PC-9 (cell line): ENCODE results near the gene SMTNL1. TPM values are rescaled to one million over a fixed set of nuclear protein-coding genes. Genes with fewer than 3 reads are reported as not detected.

Experiments
- BruUV-seq: library from RNA; stranded (reverse); fragments of 400-500 nt; replicated peaks from 2 replicates; lab custom pipeline; 2021; lab: Mats Ljungman, UMichigan
- CTCF ChIA-PET: fragments of 300-600 bp; sonication (Branson Sonifier 250); formaldehyde crosslinking; loops from one replicate; lab custom pipeline; 2022; ENCODE audit warnings: antibody characterized with exemption; lab: Charles Lee
- POLR2A ChIA-PET: fragments of 300-600 bp; sonication (Branson Sonifier 250); formaldehyde crosslinking; loops from one replicate; lab custom pipeline; 2022; ENCODE audit warnings: antibody characterized with exemption; ENCODE audit not compliant: unreplicated experiment; lab: Charles Lee
- DNase-seq, 2 experiments: peaks; one replicate each; pipeline versions ENCODE4 v3.0.0 to v3.0.0-alpha.2; 2015 to 2022; ENCODE audit warnings: mixed read lengths in 1 of 2
- H2AFZ ChIP-seq: fragments of 200-600 bp; sonication (generic); 2 replicates; pipeline ENCODE4 v1.8.1; 2017; ENCODE audit warnings: antibody characterized with exemption
- H3F3A ChIP-seq: fragments of 200-600 bp; sonication (generic); 2 replicates; pipeline ENCODE4 v1.8.1; 2017; ENCODE audit warnings: antibody characterized with exemption, mild to moderate bottlenecking, low read depth; ENCODE audit not compliant: insufficient read depth
- H3K27ac ChIP-seq: fragments of 200-600 bp; sonication (generic); 2 replicates; pipeline ENCODE4 v1.6.1; 2016; ENCODE audit warnings: mixed run types
- H3K27me3 ChIP-seq: fragments of 200-600 bp; sonication (generic); 2 replicates; pipeline ENCODE4 v1.6.1; 2016; ENCODE audit warnings: low read depth, mixed run types; ENCODE audit not compliant: insufficient read depth
- H3K36me3 ChIP-seq: fragments of 200-600 bp; sonication (generic); 2 replicates; pipeline ENCODE4 v1.6.1; 2016; ENCODE audit warnings: low read depth, mixed run types
- H3K4me1 ChIP-seq: fragments of 200-600 bp; sonication (generic); replicated peaks from 2 replicates; pipeline ENCODE4 v1.6.1; 2016; ENCODE audit warnings: mixed run types; ENCODE audit not compliant: insufficient read depth
- H3K4me2 ChIP-seq: fragments of 200-600 bp; sonication (generic); 2 replicates; pipeline ENCODE4 v1.6.1; 2017; ENCODE audit warnings: mixed run types
- H3K4me3 ChIP-seq: fragments of 200-600 bp; sonication (generic); 2 replicates; pipeline ENCODE4 v1.6.1; 2016; ENCODE audit warnings: mixed run types
- H3K79me2 ChIP-seq: fragments of 200-600 bp; sonication (generic); 2 replicates; pipeline ENCODE4 v1.6.1; 2017; ENCODE audit warnings: low read depth, mixed run types
- H3K9me2 ChIP-seq: fragments of 200-600 bp; sonication (generic); 2 replicates; pipeline ENCODE4 v1.8.1; 2017; ENCODE audit warnings: mild to moderate bottlenecking; ENCODE audit not compliant: insufficient read depth
- H3K9me3 ChIP-seq: fragments of 200-600 bp; sonication (generic); 2 replicates; pipeline ENCODE4 v1.8.1; 2016; ENCODE audit warnings: low read depth; ENCODE audit not compliant: insufficient read depth
- H4K20me1 ChIP-seq: fragments of 200-600 bp; sonication (generic); 2 replicates; pipeline ENCODE4 v1.8.1; 2017; ENCODE audit not compliant: insufficient read depth
- CTCF ChIP-seq: fragments of 200-600 bp; sonication (generic); conservative IDR thresholded peaks from 2 replicates; pipeline ENCODE4 v1.6.1; 2017; ENCODE audit warnings: mixed run types, antibody characterized with exemption, mild to moderate bottlenecking, moderate library complexity
- EZH2 ChIP-seq: fragments of 200-600 bp; sonication (generic); IDR thresholded peaks from 2 replicates; pipeline ENCODE4 v1.8.0; 2017; ENCODE audit warnings: antibody characterized with exemption, low read depth
- intact Hi-C: fragments of 100-400 bp; cut with micrococcal nuclease; formaldehyde crosslinking; loops from one replicate; pipeline ENCODE4 v1.10.0; 2022; ENCODE audit not compliant: unreplicated experiment
- total RNA-seq: library from RNA; stranded (reverse); gene quantifications from 2 replicates; pipeline ENCODE4 v1.2.3, GENCODE V29; 2021

The SMTNL1 gene
- total RNA-seq, 1 experiment from 2014 or later = not detected

- no TSS peak for BruUV-seq
- no peaks in the 10 kb centered on the region for H3K9me3 ChIP-seq
- H3K4me1 ChIP-seq = peaks cover 6% of the 10 kb centered on the region
- H4K20me1 ChIP-seq = no peaks in the 10 kb centered on the region
- H3K36me3 ChIP-seq = no peaks in the 10 kb centered on the region
- no peaks in the 10 kb centered on the region for H3K79me2 ChIP-seq
- H3K27me3 ChIP-seq = no peaks in the 10 kb centered on the region
- H2AFZ ChIP-seq = no peak overlapping the region
- H3K4me3 ChIP-seq = no peak overlapping the region
- TF ChIP-seq CTCF = no peak
- no peak for TF ChIP-seq EZH2
- POLR2A ChIA-PET = no interaction called here
- H3K4me2 ChIP-seq = no peak overlapping the region
- H3K9me2 ChIP-seq = no peaks in the 10 kb centered on the region
- no peak overlapping the region for H3K27ac ChIP-seq
- DNase-seq = no peak
- H3F3A ChIP-seq = no peaks in the 10 kb centered on the region
- CTCF ChIA-PET = no interaction called here
- intact Hi-C loops = no loop called here
These were observed 36.7 kb downstream of the SMTNL1 start for GRCh38 chr11:57574061-57574460.

- intact Hi-C loops = no loop called here
- BruUV-seq = no TSS peak
- Histone ChIP-seq H3K79me2 (no peaks in the 10 kb centered on the region), H3K27me3 (no peaks in the 10 kb centered on the region), H3K9me2 (no peaks in the 10 kb centered on the region), H3F3A (no peaks in the 10 kb centered on the region), H3K4me3 (no peak overlapping the region), H3K4me1 (no peaks in the 10 kb centered on the region), H2AFZ (no peak overlapping the region), H4K20me1 (no peaks in the 10 kb centered on the region), H3K9me3 (no peaks in the 10 kb centered on the region), H3K27ac (no peak overlapping the region), H3K4me2 (no peak overlapping the region), H3K36me3 (no peaks in the 10 kb centered on the region)
- ChIA-PET POLR2A (interaction anchor here (0.6 kb wide), 1 partner anchor 60 kb away, joined by 11 read pairs; no protein-coding TSS in a partner anchor), CTCF (no interaction called here)
- no peak for DNase-seq
- no peak for TF ChIP-seq EZH2
- TF ChIP-seq CTCF = no peak
These were observed 46.9 kb downstream of the SMTNL1 start for GRCh38 chr11:57584341-57584740.

- H3K4me3 ChIP-seq = no peak overlapping the region
- DNase-seq = no peak
- no peaks in the 10 kb centered on the region for H3F3A ChIP-seq
- H3K27me3 ChIP-seq = no peaks in the 10 kb centered on the region
- CTCF ChIA-PET = no interaction called here
- intact Hi-C loops = no loop called here
- no peak overlapping the region for H3K4me2 ChIP-seq
- no peaks in the 10 kb centered on the region for H3K4me1 ChIP-seq
- no peaks in the 10 kb centered on the region for H3K9me2 ChIP-seq
- no TSS peak for BruUV-seq
- no peaks in the 10 kb centered on the region for H4K20me1 ChIP-seq
- POLR2A ChIA-PET = no interaction called here
- no peaks in the 10 kb centered on the region for H3K9me3 ChIP-seq
- no peak overlapping the region for H3K27ac ChIP-seq
- no peaks in the 10 kb centered on the region for H3K36me3 ChIP-seq
- no peak for TF ChIP-seq EZH2
- TF ChIP-seq CTCF = no peak
- no peak overlapping the region for H2AFZ ChIP-seq
- no peaks in the 10 kb centered on the region for H3K79me2 ChIP-seq
These were observed 47.9 kb downstream of the SMTNL1 start for GRCh38 chr11:57585301-57585700.
